GM12874 (cell line): Measurements from ENCODE around the gene COLEC11.

Experiments
- TF ChIP-seq, protein P1 (sequence below): IDR thresholded peaks from 2 replicates; pipeline ENCODE4 v1.5.1; 2011; ENCODE audit warnings: low read depth, mild to moderate bottlenecking, control low read depth, low read length, moderate library complexity; ENCODE audit not compliant: insufficient read depth

COLEC11 gene

DNA sequence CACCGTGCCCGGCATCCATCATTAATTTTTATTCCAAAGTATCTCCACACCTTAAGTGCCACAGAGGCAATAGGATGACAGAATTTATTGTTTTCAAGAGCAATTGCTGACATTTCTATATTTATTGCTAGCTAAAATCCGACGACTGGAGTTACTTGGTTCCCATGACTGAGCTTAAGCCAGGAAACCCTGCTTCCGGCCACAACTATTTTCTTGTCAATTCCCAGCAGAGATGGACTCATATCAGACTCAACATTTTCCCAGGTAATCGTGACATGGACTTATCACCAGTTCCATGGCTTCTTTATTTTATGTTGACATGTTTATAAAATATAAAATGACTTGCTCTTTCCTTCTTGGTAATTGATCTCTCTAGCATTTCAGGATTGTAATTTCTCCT, 87.9 kb downstream of the COLEC11 start:
- TF ChIP-seq, protein P1, sequence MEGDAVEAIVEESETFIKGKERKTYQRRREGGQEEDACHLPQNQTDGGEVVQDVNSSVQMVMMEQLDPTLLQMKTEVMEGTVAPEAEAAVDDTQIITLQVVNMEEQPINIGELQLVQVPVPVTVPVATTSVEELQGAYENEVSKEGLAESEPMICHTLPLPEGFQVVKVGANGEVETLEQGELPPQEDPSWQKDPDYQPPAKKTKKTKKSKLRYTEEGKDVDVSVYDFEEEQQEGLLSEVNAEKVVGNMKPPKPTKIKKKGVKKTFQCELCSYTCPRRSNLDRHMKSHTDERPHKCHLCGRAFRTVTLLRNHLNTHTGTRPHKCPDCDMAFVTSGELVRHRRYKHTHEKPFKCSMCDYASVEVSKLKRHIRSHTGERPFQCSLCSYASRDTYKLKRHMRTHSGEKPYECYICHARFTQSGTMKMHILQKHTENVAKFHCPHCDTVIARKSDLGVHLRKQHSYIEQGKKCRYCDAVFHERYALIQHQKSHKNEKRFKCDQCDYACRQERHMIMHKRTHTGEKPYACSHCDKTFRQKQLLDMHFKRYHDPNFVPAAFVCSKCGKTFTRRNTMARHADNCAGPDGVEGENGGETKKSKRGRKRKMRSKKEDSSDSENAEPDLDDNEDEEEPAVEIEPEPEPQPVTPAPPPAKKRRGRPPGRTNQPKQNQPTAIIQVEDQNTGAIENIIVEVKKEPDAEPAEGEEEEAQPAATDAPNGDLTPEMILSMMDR: no peak

DNA sequence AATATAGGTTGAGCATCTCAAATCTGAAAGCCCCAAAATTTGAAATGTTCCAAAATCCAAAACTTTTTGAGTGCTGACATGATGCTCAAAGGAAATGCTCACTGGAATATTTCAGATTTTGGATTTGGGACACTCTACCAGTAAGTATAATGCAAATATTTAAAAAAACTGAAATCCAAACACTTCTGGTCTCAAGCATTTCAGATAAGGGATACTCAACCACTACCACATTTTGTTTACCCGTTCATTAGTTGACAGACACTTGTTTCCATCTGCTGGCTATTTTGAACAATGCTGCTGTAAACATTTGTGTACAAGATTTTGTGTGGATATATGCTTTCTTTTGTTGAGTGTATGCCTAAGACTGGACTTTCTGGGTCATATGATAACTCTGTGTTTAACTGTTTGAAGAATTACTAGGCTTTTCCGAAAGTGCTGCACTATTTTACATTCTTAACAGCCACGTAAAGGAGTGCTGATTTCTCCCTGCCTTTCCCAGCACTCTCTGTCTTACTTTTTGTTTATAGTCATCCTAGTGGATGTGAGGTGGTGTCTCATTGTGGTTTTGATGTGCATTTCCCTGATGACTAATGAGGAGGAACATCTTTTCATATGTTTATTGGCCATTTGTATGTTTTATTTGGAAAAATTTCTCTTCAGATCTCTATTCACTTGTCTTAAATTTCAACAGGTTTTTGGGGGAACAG, 89.0 kb downstream of the COLEC11 start:
- TF ChIP-seq, protein P1: no peak

- TF ChIP-seq, protein P1: no peak
Observed at GRCh38 chr2:3689998-3690748, 95.3 kb downstream of the COLEC11 start.

- TF ChIP-seq, protein P1: peak; percentile 13; the same call in 1 of the 2 replicates
Observed at GRCh38 chr2:3692375-3692774, 97.5 kb downstream of the COLEC11 start.
